Cardiac atrium fibroblast (primary cell): Measurements from ENCODE around the gene RASL12. TPM values are rescaled to one million over a fixed set of nuclear protein-coding genes. Genes with fewer than 3 reads are reported as not detected.

ENCODE experiments used
- total RNA-seq: library from RNA; depleted of rRNA; stranded (reverse); fragments of >200 nt; gene quantifications from 2 replicates; pipeline ENCODE4 v1.2.3, GENCODE V29; 2015

The RASL12 gene, protein sequence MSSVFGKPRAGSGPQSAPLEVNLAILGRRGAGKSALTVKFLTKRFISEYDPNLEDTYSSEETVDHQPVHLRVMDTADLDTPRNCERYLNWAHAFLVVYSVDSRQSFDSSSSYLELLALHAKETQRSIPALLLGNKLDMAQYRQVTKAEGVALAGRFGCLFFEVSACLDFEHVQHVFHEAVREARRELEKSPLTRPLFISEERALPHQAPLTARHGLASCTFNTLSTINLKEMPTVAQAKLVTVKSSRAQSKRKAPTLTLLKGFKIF
- 3.1 and 4.2 TPM in 2 replicates for total RNA-seq

DNA sequence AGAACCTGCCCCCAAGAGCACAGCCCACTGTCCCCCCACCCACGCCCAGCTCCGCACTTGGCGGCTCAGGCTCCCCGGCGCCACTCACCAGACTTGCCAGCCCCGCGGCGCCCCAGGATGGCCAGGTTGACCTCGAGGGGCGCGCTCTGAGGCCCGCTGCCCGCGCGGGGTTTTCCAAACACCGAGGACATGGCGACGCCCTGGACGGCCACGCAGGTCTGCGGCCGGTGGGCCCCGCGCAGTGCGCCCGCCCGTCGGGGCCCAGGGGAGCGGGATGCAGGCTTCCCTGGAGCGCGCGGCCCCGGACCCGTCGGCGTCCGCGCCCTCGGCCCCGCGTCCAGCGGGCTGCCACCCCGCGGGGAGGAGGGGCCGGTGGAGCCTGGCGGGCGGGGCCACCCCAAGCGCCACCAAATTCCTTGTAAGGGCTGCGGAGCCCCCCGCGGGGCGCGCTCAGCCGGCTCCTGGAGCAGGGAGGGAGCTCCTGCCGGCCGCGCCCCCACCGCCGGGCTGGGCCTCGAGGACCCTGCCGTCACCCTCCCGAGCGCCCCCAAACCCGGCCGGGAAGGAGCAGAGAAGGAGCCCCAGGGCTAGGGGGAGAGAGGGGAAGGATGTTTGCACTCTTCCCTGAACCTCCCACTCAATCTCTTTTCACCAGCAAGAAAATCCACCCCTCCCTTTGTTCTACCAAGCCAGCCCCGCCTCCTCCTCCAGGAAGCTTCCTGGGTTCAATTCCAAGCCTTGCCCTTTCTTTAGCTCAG lies at the start of gene RASL12:
TSS of gene RASL12 (minus strand) at position 347 of the 758 bp plus-strand sequence. CDS start at position 191, 156 bp downstream.

DNA sequence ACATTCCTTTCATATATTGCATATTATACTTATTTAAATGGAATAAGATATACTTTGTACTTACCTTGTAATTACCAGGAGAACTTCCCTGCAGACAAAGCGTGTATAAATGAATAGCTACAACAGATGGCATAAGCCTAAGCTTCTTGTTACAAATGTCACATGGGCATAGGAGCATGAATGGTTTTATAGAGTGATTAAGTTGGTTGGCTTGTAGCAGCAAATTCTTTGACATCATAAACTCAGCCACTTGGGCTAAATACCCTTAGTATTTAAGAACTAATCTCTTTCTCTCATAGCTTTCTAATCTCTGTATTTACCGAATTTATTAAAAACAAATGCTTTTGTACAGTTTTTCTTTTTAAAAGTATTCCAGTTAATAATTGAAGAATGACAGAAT lies 47.3 kb upstream of the RASL12 start, which contains the start of gene UBAP1L:
TSS of gene UBAP1L (minus strand) at position 115 of the 400 bp plus-strand sequence. CDS start 8,985 bp downstream, outside the sequence.

DNA sequence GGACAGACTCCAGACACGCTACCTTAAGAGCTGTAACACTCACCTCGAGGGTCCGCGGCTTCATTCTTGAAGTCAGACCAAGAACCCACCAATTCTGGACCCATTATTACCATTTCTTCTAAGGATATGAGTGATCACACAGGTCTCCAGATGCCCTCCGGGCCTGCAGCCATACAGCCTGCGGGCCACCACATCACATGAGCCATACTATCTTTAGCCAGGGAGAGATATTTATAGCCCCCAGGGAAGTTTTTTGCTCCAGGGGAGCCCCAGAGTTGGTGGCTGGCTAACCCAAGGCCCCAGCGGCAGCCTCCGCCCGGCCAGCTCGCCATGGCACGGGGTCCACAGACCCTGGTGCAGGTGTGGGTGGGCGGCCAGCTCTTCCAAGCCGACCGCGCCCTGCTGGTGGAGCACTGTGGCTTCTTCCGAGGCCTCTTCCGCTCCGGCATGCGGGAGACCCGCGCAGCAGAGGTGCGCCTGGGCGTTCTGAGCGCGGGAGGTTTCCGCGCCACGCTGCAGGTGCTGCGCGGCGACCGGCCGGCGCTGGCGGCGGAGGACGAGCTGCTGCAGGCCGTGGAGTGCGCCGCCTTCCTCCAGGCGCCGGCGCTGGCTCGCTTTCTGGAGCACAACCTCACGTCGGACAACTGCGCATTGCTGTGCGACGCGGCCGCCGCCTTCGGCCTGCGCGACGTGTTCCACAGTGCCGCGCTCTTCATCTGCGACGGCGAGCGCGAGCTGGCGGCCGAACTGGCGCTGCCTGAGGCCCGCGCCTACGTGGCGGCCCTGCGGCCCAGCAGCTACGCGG lies 8.9 kb upstream of the RASL12 start, which contains the start of gene KBTBD13:
TSS of gene KBTBD13 (plus strand) at position 261 of the 805 bp plus-strand sequence. CDS start at position 331, 70 bp downstream.

DNA sequence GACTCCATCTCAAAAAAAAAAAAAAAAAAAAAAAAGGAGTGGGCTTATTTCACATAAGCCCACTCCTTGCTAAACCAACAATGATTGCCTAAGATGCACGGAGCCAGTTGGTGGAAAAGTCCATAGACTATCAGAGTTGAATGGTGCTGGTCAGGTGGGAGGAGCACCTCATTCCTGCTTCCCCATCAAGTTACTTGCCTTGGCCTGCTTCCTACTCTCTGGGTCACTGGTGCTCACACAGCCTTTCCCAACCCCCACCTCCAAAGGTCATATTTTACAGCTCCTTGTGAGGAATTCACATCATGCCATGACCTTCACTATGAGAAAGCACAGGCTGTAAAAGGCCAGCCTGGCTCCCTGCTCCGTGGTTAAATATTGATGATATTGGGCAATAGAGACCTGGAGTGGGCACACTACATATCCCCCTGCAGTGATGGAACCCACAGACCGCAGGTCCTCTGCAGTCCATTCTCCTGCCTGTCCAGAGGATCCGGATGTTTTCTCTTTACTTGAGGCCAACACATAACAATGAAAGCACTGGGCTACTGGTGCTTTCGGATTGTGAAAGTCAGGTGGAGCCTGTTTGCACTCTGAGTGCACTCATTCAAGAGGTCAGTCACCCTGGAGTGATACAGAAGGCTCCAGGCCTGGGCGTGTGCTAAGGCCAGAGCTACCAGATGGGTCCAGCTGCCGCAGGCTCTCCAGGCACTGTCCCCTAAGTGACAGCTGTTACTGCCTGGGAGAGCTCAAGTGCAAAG lies 22.9 kb downstream of the RASL12 start, which contains the start of gene SLC51B:
TSS of gene SLC51B (plus strand) at position 664 of the 758 bp plus-strand sequence. CDS start 4,618 bp downstream, outside the sequence.

DNA sequence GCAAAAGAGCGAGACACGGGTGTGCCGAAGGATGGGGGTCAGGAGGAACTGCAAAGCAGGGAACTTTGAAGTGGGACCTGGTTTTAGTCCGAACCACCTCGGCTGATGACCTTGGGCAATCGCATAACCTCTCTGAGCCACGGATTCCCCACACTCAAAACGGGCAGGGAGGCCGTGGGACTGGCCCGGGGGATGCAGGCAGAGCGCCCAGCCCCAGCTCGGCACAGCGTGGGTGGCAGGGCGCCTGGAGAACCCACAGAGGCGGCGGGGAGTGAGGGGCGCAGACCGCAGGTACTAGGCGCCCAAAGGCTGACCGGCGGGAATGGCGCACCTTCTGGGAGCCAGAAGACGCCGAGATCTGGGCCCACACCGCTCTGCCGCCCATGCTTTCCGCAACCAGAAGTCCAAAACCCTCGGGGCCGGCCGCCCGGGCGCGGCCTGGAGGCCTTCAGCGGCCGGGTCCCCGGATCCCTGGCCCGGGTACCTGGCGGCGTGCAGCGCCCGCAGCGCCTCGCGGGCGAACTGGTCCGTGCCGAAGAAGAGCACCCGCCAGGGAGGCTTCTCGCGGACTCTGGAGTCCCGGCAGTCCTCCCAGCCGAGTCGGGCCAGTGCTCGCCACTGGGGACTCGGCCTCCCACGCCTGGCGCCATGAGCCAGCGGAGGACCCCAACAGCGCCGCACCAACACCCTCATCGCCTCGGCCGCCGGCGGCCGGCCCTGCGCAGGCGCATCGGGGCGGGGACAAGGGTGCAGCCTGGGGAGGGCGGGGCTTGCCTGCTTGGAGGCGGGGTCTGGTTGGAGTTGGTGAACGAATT lies 38.7 kb downstream of the RASL12 start, which contains the start of gene MTFMT:
TSS of gene MTFMT (minus strand) at position 719 of the 815 bp plus-strand sequence. CDS start at position 693, 26 bp downstream.

Other genes with a start within 250 kb of the RASL12 start
- gene PIF1, start 242.3 kb downstream of the RASL12 start, total RNA-seq = 5.8 and 8.5 TPM in 2 replicates
- gene PLEKHO2, start 226.1 kb downstream of the RASL12 start, total RNA-seq = 25.1 and 27.1 TPM in 2 replicates
- 2.3 and 5.4 TPM in 2 replicates for gene ANKDD1A, start 156.1 kb downstream of the RASL12 start, total RNA-seq
- 45.3 and 48.9 TPM in 2 replicates for gene SPG21, start 78.1 kb downstream of the RASL12 start, total RNA-seq
- gene MTFMT, start 38.4 kb downstream of the RASL12 start, total RNA-seq = 19.0 and 20.9 TPM in 2 replicates
- not detected in 2 replicates for gene SLC51B, start 22.6 kb downstream of the RASL12 start, total RNA-seq
- not detected in 2 replicates for gene KBTBD13, start 8.8 kb upstream of the RASL12 start, total RNA-seq
- gene UBAP1L, start 47.2 kb upstream of the RASL12 start, total RNA-seq = 0.16 and 0.36 TPM in 2 replicates
- 12.1 and 16.5 TPM in 2 replicates for gene PDCD7, start 65.8 kb upstream of the RASL12 start, total RNA-seq
- gene CLPX, start 117.4 kb upstream of the RASL12 start, total RNA-seq = 20.2 and 34.7 TPM in 2 replicates
- gene CILP, start 143.5 kb upstream of the RASL12 start, total RNA-seq = under 0.01 and 0.16 TPM in 2 replicates
- 2.5 and 5.8 TPM in 2 replicates for gene PARP16, start 218.9 kb upstream of the RASL12 start, total RNA-seq
- not detected in 2 replicates for gene RNU5A-1, start 228.1 kb upstream of the RASL12 start, total RNA-seq
- gene RNU5B-1, start 236.7 kb upstream of the RASL12 start, total RNA-seq = not detected in 2 replicates